Raji (cell line): ENCODE measurements around the gene APOBEC2.

Experiments used
- POLR2A ChIP-seq: IDR thresholded peaks from 2 replicates; pipeline ENCODE4 v1.6.1; 2011; ENCODE audit warnings: low read depth, low read length, control low read depth; ENCODE audit not compliant: insufficient read depth

The APOBEC2 gene

DNA sequence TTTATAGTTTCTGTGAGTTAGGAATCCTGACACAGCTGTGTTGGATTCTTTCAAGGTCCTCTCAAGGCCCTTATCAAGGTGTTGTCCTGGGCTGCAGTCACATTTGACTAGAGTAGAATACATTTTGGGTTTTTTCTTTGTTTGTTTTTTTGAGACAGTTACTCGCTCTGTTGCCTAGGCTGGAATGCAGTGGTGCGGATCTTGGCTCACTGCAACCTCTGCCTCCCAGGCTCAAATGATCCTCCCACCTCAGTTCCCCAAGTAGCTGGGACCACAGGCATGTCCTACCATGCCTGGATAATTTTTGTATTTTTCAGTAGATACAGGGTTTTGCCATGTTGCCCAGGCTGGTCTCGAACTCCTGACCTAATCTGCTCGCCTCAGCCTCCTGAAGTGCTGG is 35.4 kb downstream of the APOBEC2 start:
- no peak for TF ChIP-seq POLR2A

DNA sequence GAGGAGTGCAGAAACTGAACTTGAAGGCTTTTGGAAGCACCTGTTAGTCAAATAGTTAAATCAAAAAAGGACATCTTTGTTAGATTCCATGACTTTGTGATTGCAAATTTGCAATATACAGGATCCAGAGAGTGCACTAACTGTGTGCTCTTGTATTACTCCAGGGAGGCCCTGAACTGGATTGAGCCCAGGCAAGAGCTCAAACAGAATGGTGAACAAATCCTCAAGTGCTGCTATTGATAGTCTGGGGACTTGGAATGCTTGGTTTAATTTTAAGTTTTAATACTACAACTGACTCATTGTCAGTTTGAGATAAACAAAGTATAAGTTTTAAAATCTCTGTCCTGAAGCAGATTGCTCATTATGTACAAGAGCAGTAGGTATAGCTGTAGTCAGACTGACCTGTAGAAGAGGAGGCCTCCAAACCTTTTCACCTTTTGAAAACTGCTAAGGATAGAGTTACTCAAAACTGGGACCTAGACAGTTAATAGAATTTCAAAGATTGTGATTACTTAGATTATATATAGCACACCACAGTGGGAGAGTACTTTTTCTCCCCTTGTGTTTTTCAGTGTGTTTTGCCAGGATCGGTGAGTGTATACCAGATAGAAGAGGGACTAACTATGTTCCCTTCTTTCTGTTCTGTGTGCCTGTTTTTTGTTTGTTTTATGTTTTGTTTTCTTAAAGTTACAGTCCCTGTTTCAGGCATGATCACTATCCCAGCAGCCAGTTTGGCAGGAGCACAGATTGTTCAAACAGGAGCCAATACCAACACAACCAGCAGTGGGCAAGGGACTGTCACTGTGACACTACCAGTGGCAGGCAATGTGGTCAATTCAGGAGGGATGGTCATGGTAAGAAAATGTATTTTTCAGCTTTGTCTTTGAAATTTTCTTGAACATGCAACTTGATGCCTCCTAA is 38.1 kb downstream of the APOBEC2 start:
- no peak for TF ChIP-seq POLR2A

DNA sequence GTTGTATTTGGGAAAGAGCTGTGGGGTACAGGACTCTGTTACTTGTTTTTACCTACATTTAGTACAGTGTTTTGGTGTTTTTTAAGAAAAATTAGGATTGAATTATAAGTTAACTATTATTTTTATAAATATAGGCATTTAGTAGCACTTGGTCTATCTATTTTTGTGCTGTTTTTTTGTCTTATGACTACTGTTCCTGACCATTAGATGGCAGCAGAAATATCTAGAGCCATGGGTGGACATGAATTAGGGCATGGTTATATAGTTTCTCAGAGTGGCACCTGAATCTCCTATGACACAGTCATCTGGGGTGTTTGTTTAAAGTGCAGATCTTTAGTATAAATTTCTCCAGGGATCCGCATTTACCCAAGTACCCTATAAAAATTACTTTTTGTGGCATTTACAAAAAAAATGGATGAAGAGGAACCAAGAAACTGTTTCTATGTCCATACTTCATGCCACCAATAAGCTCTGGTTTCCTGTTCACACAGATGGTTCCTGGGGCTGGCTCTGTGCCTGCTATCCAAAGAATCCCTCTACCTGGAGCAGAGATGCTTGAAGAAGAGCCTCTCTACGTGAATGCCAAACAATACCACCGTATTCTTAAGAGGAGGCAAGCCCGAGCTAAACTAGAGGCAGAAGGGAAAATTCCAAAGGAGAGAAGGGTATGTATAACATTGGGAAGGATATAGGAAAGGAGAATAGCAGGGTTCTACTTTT is 39.6 kb downstream of the APOBEC2 start:
- TF ChIP-seq POLR2A = no peak

DNA sequence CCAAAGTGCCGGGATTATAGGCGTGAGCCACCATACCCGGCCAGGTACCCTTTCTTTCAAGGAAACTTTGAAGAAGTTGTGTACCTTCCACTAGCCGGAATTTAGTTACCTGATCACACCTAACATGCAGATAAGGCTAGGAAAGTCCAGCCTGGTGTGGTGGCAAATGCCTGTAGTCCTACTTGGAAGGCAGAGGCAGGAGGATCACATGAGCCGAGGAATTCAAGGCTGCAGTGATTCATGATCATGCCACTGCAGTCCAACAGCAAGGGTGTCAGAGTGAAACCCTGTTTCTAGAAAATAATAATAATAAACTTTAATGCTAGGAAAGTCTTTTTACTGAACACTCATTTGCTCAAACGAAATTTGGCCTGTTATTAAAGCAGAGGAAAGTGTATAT is 40.7 kb downstream of the APOBEC2 start:
- TF ChIP-seq POLR2A = no peak

DNA sequence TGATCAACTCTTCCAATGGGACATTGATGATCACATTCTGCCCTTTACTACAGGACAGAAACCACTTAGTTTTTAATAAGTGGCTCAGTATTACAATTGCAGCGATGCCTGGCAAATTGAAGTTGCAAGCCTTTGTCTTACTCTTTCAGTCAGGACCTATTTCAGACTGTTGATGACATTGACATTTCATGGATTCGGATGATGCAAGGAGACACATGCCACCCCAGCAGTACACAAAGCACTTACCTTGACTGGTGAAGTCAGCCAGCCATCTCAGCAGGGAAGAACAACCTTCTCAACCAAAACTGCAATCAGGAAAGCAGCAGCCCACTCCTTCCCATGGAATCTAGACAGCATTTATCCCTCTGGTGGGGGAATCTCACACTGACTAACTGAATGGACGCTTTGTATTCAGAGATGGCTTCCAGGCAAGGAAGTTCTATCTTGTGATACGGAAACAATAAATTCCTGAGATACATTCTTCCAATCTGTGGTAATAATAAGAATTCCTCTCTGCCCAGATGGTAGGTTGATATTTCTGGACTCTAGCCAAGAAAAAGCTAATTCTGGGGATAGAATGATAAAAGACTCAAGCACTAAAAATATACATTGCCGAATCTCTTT is 44.6 kb downstream of the APOBEC2 start:
- TF ChIP-seq POLR2A = no peak

DNA sequence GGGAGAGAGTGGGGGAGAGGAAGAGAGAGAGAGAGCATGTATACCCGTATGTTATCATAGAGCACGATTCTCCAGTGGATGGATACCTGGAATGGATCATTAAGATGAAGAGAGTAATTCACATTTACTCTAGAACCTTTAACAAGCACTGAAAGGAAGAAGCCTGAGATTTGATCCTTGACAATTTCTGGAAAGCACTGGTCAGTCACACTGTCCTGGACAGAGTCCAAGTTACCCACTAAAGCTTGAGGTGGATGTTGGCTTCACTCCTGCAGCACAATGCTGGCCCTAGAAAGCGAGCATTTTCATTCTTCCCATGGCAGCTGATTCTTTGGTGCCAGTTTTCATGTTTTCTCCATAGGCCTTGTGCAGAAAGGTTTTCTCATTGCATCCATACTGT is 45.4 kb downstream of the APOBEC2 start:
- TF ChIP-seq POLR2A = no peak

DNA sequence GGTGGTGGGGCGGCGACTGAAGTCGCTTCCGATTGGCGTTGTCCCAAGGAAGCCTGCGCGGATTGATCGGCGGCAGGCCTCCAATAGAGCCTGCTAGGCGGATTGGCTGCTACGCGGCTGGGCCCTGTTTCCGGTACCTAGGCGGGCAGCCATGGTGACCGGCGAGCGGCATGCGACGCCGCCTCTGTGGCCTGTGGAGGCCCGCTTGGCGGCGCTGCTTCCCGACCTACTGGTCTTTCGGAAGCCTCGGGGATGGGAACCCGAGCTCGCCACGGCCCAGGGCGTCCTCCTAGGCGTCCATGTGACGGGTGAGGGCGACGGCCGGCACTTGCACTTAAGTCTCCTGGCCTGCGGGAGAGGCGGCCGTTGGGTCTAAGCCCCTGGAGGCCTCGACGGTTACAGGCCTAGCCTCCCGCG is 47.9 kb downstream of the APOBEC2 start:
- TF ChIP-seq POLR2A = no peak

DNA sequence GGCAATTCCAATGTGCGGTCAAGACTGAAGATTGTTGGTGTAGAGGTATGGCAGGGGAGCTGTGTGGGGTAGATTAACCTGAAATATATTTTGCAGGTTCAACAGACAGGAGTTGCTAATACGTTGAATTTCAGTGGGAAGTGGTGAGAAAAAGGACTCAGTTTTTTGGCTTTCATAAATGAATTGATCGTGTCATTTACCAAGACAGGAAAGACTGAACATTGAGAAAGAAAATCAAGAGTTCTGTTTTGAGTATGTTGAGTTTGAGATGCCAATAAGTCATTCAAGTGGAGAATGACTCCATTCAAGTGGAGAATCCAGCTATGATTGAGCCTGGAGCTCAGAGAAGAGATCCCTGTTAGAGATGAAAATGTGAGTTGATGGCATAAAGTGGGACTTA is 50.8 kb downstream of the APOBEC2 start:
- no peak for TF ChIP-seq POLR2A

DNA sequence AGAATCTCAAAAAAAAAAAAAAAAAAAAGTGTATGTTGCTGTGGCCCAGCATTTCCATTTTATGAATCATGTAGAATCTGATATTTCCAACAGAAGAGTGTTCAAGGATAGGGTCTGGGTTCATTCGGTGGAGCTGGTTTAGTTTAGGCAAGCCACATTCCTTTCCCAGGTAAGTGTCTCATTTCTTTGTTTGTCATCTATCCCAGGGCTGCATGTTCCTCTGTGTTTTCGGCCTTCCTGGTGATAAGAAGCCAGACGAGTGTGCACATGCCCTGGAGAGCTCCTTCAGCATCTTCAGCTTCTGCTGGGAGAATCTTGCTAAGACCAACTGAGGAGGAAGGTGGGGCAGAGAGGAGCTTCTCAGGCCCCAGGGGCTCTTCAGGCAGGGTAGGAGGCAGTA is 58.0 kb downstream of the APOBEC2 start:
- no peak for TF ChIP-seq POLR2A
